ENCODE results near the gene PSMB2.

- TF ChIP-seq CTCF (IDR thresholded peaks at IDR 0.05) = no peak
- no peak for TF ChIP-seq POLR2A (IDR thresholded peaks at IDR 0.05)
- no peak for TF ChIP-seq EP300 (IDR thresholded peaks at IDR 0.05)
Observed at GRCh38 chr1:35605867-35606182, 35.5 kb downstream of the PSMB2 start.

Data from ovary (tissue), 3 donors.